Nephron (organoid): Measurements from ENCODE around the gene ZNF750.

Experiments
- H3K27ac Mint-ChIP-seq, 3 experiments: 2 replicates each; pipeline ENCODE4 v1.8.0; 2020; ENCODE audit warnings: mixed read lengths in 3 of 3, mild to moderate bottlenecking in 2 of 3, moderate library complexity in 1 of 3
- H3K27me3 Mint-ChIP-seq: 2 replicates; pipeline ENCODE4 v1.8.0; 2021; ENCODE audit warnings: low read depth, mild to moderate bottlenecking, moderate library complexity, mixed read lengths
- H3K36me3 Mint-ChIP-seq: 2 replicates; pipeline ENCODE4 v1.8.0; 2020; ENCODE audit warnings: low read depth, mixed read lengths
- H3K4me1 Mint-ChIP-seq: 2 replicates; pipeline ENCODE4 v1.8.0; 2020; ENCODE audit warnings: mixed read lengths
- H3K4me3 Mint-ChIP-seq, 3 experiments: 2 replicates each; pipeline ENCODE4 v1.8.0; 2020; ENCODE audit warnings: mild to moderate bottlenecking in 3 of 3, mixed read lengths in 3 of 3, moderate library complexity in 2 of 3
- H3K9me3 Mint-ChIP-seq: 2 replicates; pipeline ENCODE4 v1.8.0; 2020; ENCODE audit warnings: mixed read lengths
- TF ChIP-seq, protein P1 (sequence below), 3 experiments: fragments of 200-600 bp; sonication (generic); IDR thresholded peaks; one replicate each; pipeline ENCODE4 v1.5.0; 2021; ENCODE audit warnings: antibody characterized with exemption in 3 of 3; ENCODE audit not compliant: unreplicated experiment in 3 of 3

Gene ZNF750

DNA sequence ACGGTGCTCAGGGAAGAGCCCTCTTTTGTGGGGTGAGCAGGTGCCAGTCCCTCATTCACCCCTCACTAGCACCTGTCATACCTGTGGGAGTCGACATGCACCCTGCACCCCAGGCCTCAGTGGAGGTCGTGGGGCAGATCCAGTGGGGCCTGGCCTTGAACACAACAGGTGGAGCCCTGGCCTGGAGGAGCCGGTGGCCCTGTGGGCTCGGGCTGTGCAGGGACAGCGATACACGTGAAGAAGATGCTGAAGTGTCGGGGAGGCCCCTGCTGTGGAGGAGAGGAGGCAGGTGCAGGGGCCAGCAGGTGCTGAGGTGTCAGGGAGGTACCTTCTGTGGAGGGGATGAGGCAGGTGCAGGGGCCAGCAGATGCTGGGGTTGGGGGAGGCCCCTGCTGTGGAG lies 31.8 kb downstream of the ZNF750 start:
- H3K27me3 Mint-ChIP-seq, result no peaks in the 10 kb centered on the region
- no peak overlapping the region for H3K4me3 Mint-ChIP-seq
- H3K9me3 Mint-ChIP-seq, result peaks cover 2% of the 10 kb centered on the region
- no peak overlapping the region for H3K27ac Mint-ChIP-seq
- H3K36me3 Mint-ChIP-seq, result peaks cover 23% of the 10 kb centered on the region
- TF ChIP-seq, protein P1, sequence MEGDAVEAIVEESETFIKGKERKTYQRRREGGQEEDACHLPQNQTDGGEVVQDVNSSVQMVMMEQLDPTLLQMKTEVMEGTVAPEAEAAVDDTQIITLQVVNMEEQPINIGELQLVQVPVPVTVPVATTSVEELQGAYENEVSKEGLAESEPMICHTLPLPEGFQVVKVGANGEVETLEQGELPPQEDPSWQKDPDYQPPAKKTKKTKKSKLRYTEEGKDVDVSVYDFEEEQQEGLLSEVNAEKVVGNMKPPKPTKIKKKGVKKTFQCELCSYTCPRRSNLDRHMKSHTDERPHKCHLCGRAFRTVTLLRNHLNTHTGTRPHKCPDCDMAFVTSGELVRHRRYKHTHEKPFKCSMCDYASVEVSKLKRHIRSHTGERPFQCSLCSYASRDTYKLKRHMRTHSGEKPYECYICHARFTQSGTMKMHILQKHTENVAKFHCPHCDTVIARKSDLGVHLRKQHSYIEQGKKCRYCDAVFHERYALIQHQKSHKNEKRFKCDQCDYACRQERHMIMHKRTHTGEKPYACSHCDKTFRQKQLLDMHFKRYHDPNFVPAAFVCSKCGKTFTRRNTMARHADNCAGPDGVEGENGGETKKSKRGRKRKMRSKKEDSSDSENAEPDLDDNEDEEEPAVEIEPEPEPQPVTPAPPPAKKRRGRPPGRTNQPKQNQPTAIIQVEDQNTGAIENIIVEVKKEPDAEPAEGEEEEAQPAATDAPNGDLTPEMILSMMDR (IDR thresholded peaks at IDR 0.05; ENCODE audit: unreplicated experiment in 3 of 3), result no peak
- H3K4me1 Mint-ChIP-seq, result peaks cover 36% of the 10 kb centered on the region

DNA sequence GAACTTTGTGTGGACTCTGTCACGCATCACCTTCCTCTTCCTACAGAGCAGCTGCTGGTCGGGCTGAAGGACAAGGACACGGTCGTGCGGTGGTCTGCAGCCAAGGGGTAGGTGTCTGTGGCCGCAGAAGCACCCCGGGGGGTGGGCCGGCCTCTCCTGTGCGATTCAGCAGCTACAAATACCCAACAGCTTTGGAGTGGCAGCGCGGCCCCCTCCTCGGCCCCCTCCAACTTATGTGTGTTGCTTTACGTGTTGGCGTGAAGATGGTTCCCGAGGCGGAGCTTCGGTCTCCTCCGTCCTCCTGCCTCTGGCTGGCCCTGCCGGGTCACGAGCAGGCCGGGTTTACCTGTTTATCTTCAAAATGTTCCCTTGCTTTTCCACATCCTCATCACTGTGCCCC lies 32.3 kb downstream of the ZNF750 start:
- H3K36me3 Mint-ChIP-seq, result peaks cover 25% of the 10 kb centered on the region
- TF ChIP-seq, protein P1 (IDR thresholded peaks at IDR 0.05; ENCODE audit: unreplicated experiment in 3 of 3), result no peak
- no peaks in the 10 kb centered on the region for H3K27me3 Mint-ChIP-seq
- H3K9me3 Mint-ChIP-seq, result peaks cover 3% of the 10 kb centered on the region
- no peak overlapping the region for H3K4me3 Mint-ChIP-seq
- no peak overlapping the region for H3K27ac Mint-ChIP-seq
- H3K4me1 Mint-ChIP-seq, result peaks cover 40% of the 10 kb centered on the region

DNA sequence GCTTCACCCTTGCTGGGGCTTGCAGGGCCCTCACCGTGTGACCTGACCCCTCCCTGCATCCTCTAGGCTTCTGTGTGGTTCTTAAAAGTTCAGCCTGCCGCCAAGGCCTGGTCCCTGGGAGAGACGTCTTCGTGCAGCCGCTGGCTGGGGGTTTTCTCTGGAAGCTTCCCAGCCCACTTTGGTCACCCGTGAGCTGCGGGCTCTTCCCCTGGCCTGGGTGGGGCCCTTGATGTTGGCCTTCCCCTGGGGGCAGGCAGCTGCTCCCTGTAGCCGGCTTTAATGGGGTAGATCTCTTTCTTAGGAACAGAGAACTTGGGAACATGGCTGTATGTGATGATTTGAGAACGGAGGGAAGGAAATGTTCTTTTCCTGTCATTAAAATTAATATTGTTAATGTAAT lies 32.7 kb downstream of the ZNF750 start:
- Mint-ChIP-seq H3K9me3 (peaks cover 6% of the 10 kb centered on the region), H3K4me3 (no peak overlapping the region), H3K36me3 (peaks cover 29% of the 10 kb centered on the region), H3K27ac (no peak overlapping the region), H3K27me3 (no peaks in the 10 kb centered on the region), H3K4me1 (peaks cover 45% of the 10 kb centered on the region)
- TF ChIP-seq, protein P1 (IDR thresholded peaks at IDR 0.05; ENCODE audit: unreplicated experiment in 3 of 3), result no peak

DNA sequence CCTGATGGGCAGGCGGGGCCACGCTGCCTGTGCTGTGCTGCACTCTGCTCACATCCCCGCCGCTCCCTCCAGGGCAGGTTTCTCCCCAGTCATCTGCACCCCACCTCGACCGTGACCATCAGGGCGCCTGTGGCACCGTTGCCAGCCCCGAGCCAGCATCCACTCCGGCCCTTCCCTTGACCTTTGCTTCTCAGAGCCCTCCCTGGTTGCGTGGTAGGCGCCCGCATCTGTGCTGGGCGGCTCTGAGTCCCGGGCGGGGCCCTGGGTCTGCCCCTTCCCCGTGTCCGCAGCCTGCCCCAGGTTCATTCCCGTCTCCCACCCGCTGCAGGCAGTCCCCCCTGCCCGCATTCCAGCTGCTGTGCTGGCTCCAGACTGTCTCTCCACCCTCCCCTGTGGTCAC lies 33.2 kb downstream of the ZNF750 start:
- Mint-ChIP-seq H3K36me3 (peaks cover 34% of the 10 kb centered on the region), H3K9me3 (peaks cover 9% of the 10 kb centered on the region), H3K27ac (peak overlapping the region in 1 of 3 experiments; percentile 45), H3K4me3 (no peak overlapping the region), H3K27me3 (no peaks in the 10 kb centered on the region), H3K4me1 (peaks cover 46% of the 10 kb centered on the region)
- TF ChIP-seq, protein P1 (IDR thresholded peaks at IDR 0.05; ENCODE audit: unreplicated experiment in 3 of 3), result no peak

DNA sequence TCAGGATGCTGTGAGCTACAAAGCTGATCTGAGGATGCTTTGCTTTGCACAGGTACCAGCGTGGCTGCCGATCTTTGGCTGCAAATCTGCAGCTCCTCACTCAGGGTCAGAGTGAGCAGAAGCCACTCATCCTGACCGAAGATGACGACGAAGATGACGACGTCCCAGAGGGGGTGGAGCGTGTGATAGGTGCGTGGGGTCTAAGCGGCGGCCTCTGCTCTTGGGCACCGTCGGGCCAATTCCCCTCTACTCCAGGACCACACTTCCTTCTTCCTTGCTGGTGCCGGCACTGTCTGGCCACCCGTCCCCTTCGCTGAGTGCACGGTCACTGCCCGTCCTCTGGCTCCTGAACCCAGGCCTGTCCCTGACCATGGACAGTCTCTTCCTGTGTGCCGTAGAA lies 34.0 kb downstream of the ZNF750 start:
- H3K4me1 Mint-ChIP-seq, result peaks cover 52% of the 10 kb centered on the region
- peaks cover 15% of the 10 kb centered on the region for H3K9me3 Mint-ChIP-seq
- no peak overlapping the region for H3K4me3 Mint-ChIP-seq
- no peaks in the 10 kb centered on the region for H3K27me3 Mint-ChIP-seq
- peaks cover 41% of the 10 kb centered on the region for H3K36me3 Mint-ChIP-seq
- peak overlapping the region in 1 of 3 experiments; percentile 45 for H3K27ac Mint-ChIP-seq
- TF ChIP-seq, protein P1 (IDR thresholded peaks at IDR 0.05; ENCODE audit: unreplicated experiment in 3 of 3), result no peak

DNA sequence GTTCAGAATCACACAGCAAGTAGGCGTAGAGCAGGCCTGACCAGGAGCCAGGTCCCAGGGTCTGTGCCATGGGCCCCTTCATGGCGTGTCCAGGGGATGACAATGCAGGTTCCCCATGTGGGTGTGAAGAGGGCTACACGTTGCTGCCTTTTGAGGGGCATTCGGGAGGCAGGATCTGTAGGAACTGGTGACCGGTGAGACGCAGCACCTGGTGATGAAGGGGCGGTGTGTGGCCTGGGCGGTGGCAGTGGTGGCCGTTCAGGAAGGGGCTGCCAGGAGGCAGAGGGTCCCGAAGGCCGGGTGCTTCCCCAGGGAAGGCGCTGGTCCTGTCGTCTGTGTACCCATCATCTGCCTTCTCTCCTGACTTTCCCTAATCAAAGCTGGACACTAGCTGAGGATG lies 34.6 kb downstream of the ZNF750 start:
- Mint-ChIP-seq H3K27ac (peak overlapping the region in 1 of 3 experiments; percentile 47), H3K4me3 (no peak overlapping the region), H3K4me1 (peaks cover 52% of the 10 kb centered on the region), H3K9me3 (peaks cover 15% of the 10 kb centered on the region), H3K27me3 (no peaks in the 10 kb centered on the region), H3K36me3 (peaks cover 41% of the 10 kb centered on the region)
- TF ChIP-seq, protein P1 (IDR thresholded peaks at IDR 0.05; ENCODE audit: unreplicated experiment in 3 of 3), result no peak
